ENCODE data around the gene IGFBP1. TPM values are rescaled to one million over a fixed set of nuclear protein-coding genes. Genes with fewer than 3 reads are reported as not detected.
A peak's percentile ranks its signal among the peaks of the same experiment; 100 is the strongest.

IGFBP1 gene
- total and polyA plus RNA-seq, 9 of the 15 experiments (the other 6 are each of a cell fraction or from before 2014, with no cell fraction given): not detected

DNA sequence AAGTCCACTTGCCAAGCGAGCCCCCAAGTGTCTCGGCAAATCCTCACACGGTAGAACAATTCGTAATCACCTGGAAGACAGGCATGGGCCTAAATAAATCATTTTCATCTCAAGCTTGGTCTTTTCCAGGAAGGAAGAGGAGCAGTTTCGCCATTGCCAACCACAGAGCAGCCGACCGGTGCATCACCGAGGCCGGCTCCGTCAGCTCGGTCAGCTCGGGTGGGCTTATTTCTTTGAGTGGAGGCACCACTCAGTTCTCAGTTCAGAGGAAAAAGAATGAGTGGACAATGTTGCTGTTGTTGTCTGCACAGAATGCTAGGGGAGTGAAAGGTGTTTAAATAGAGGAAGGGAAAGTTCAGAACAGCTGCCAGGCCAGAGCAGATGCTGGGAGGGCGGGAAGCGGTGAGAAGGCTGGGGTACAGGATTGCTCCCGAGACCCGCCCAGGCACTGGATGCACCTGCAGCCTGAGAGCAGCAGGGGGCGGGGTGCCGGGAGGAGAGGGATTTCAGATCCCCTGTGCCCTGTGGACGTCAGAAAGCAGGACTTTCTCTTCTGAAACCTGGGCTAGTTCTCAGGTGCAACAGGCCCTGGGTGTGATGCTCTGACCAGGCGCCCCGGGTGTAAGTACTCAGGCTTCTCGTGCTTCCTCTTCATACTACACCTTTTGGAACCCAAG is 50.5 kb downstream of the IGFBP1 start:
- no peaks in the 10 kb centered on the region for H3K9me1 ChIP-seq (ENCODE audit: control insufficient read depth, insufficient read depth, low read length)
- no peaks in the 10 kb centered on the region for H3K79me2 ChIP-seq (ENCODE audit: control insufficient read depth, insufficient read depth, low read length)
- H3K4me3 ChIP-seq: no peak overlapping the region
- H3K9me3 ChIP-seq (replicated peaks; ENCODE audit: control insufficient read depth, insufficient read depth, low read depth, low read length): no peaks in the 10 kb centered on the region
- TF ChIP-seq PCBP1 (IDR thresholded peaks at IDR 0.05; ENCODE audit: low read depth, low read length, poor library complexity, severe bottlenecking) (no peak), RAD21 (CRISPR knock-in tag; conservative IDR thresholded peaks at IDR 0.05 in 1 of 2, IDR thresholded peaks at IDR 0.05 in 1 of 2) (peak in 1 of 2 experiments; percentile 7; a peak in 1 of 4 replicates), JUNB (CRISPR knock-in tag; conservative IDR thresholded peaks at IDR 0.05) (no peak)
- TF ChIP-seq, protein P1, sequence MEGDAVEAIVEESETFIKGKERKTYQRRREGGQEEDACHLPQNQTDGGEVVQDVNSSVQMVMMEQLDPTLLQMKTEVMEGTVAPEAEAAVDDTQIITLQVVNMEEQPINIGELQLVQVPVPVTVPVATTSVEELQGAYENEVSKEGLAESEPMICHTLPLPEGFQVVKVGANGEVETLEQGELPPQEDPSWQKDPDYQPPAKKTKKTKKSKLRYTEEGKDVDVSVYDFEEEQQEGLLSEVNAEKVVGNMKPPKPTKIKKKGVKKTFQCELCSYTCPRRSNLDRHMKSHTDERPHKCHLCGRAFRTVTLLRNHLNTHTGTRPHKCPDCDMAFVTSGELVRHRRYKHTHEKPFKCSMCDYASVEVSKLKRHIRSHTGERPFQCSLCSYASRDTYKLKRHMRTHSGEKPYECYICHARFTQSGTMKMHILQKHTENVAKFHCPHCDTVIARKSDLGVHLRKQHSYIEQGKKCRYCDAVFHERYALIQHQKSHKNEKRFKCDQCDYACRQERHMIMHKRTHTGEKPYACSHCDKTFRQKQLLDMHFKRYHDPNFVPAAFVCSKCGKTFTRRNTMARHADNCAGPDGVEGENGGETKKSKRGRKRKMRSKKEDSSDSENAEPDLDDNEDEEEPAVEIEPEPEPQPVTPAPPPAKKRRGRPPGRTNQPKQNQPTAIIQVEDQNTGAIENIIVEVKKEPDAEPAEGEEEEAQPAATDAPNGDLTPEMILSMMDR (IDR thresholded peaks at IDR 0.05 in 2 of 3, conservative IDR thresholded peaks at IDR 0.05 in 1 of 3; ENCODE audit: insufficient read depth in 2 of 3, low read depth in 1 of 3, low read length in 3 of 3): peak in 2 of 3 experiments; percentile 10 to 11; a peak in 2 of 6 replicates
- H3K9ac ChIP-seq (ENCODE audit: insufficient read depth in 1 of 2, low read depth in 2 of 2, low read length in 2 of 2): no peak overlapping the region
- H3K27ac ChIP-seq (ENCODE audit: extremely low read depth, low read depth, low read length): no peak overlapping the region
- intact Hi-C loops (cut with micrococcal nuclease): no loop called here
- 1% methylated on average over 21 of the region's 22 CpGs for WGBS (ENCODE audit: insufficient coverage, low coverage, missing lambda C conversion rate)
- DNase-seq (ENCODE audit: extremely low read depth in 1 of 4, low spot score in 3 of 4) (peak in 3 of 4 experiments; percentile 9 to 26 (median 25)), FAIRE-seq (no peak), ATAC-seq (peak; percentile 67)
- H3K27me3 ChIP-seq (ENCODE audit: control insufficient read depth in 2 of 2, insufficient read depth in 2 of 2, low read length in 2 of 2): no peaks in the 10 kb centered on the region
- H4K20me1 ChIP-seq (replicated peaks; ENCODE audit: control insufficient read depth, insufficient read depth, low read length): no peaks in the 10 kb centered on the region
- ChIA-PET CTCF (ENCODE audit: low intra/inter-chr PET ratio) (no interaction called here), POLR2A (interaction anchor here (0.7 kb wide), 1 partner anchor 11 kb away, joined by 3 read pairs; no protein-coding TSS in a partner anchor)
- H3K36me3 ChIP-seq (ENCODE audit: control insufficient read depth, insufficient read depth, low read length): no peaks in the 10 kb centered on the region
- no peak overlapping the region for H3K4me2 ChIP-seq (ENCODE audit: insufficient read depth, low read length)
- in situ Hi-C loops (cut with MboI): no loop called here
- BruUV-seq (replicated peaks): no TSS peak
- H2AFZ ChIP-seq (ENCODE audit: low read depth, low read length): no peak overlapping the region
- no peaks in the 10 kb centered on the region for H3K4me1 ChIP-seq (replicated peaks in 1 of 2; ENCODE audit: control insufficient read depth in 2 of 2, insufficient read depth in 2 of 2, low read length in 2 of 2)

Measured in K562 (cell line).